Kidney (tissue), 14 donors: ENCODE measurements around the gene ANKS1A. TPM values are rescaled to one million over a fixed set of nuclear protein-coding genes. Genes with fewer than 3 reads are reported as not detected.

ENCODE experiments used
- DNase-seq, 5 donors: peaks; one replicate each; pipeline ENCODE4 v3.0.0-alpha.2; 2013 to 2020
- FAIRE-seq: peaks from 2 replicates; lab custom pipeline; 2012; peaks lifted over from hg19 to GRCh38; lab: Jason Lieb, UNC
- H3K27ac ChIP-seq, 2 donors: one replicate each; pipeline ENCODE4 v1.7.0; 2013; ENCODE audit warnings: low read depth in 2 of 2, low read length in 2 of 2, inconsistent platforms in 1 of 2
- H3K27me3 ChIP-seq: one replicate; pipeline ENCODE4 v1.7.1; 2013; ENCODE audit warnings: low read length, inconsistent platforms; ENCODE audit not compliant: control insufficient read depth, insufficient read depth
- H3K36me3 ChIP-seq, 3 donors: one replicate each; pipeline versions ENCODE4 v1.7.0 to v1.7.1; 2013; ENCODE audit warnings: low read length in 3 of 3, control low read depth in 1 of 3, inconsistent platforms in 1 of 3; ENCODE audit not compliant: insufficient read depth in 3 of 3, control insufficient read depth in 2 of 3
- H3K4me1 ChIP-seq, 3 donors: one replicate each; pipeline versions ENCODE4 v1.7.0 to v1.7.1; 2013; ENCODE audit warnings: low read length in 3 of 3, inconsistent platforms in 1 of 3, low read depth in 1 of 3; ENCODE audit not compliant: control insufficient read depth in 2 of 3, insufficient read depth in 2 of 3
- H3K4me3 ChIP-seq, 3 donors: one replicate each; pipeline versions ENCODE4 v1.7.0 to v1.8.1; 2013; ENCODE audit warnings: low read length in 3 of 3, control low read depth in 1 of 3, inconsistent platforms in 1 of 3
- H3K9ac ChIP-seq, 3 donors: one replicate each; pipeline versions ENCODE4 v1.7.0 to v1.7.1; 2013; ENCODE audit warnings: low read length in 3 of 3, control low read depth in 1 of 3, inconsistent platforms in 1 of 3
- H3K9me3 ChIP-seq, 3 donors: one replicate each; pipeline versions ENCODE4 v1.7.0 to v1.7.1; 2013; ENCODE audit warnings: low read length in 3 of 3, control low read depth in 1 of 3, inconsistent platforms in 1 of 3; ENCODE audit not compliant: control insufficient read depth in 2 of 3, insufficient read depth in 1 of 3
- CTCF ChIP-seq: IDR thresholded peaks from 3 replicates; pipeline ENCODE4 v1.5.1; 2012; ENCODE audit warnings: mild to moderate bottlenecking, moderate library complexity, borderline replicate concordance; ENCODE audit not compliant: insufficient read depth; ENCODE audit errors: extremely low read depth
- intact Hi-C: fragments of 100-400 bp; cut with DNase I; formaldehyde crosslinking; loops from one replicate; pipeline ENCODE4 v1.11.1; 2022
- polyA plus RNA-seq: library from polyadenylated mRNA; stranded (reverse); fragments of 350-450 nt; fragmentation: Illumina TruSeq; extraction: RNeasy Lipid Tissue Mini Kit (QIAGEN cat#74804); gene quantifications from one replicate; pipeline ENCODE4 v1.2.3, GENCODE V29; 2014; ENCODE audit warnings: low read depth, low replicate concordance; ENCODE audit not compliant: insufficient read depth
- total RNA-seq: library from RNA; stranded (reverse); fragmentation: NEBNext Ultra II Directional; extraction: Animal tissue kit (Norgen Biotek cat#: 25700); gene quantifications from one replicate; pipeline ENCODE4 v1.2.1, GENCODE V29; 2021
- donor health status: control.
- donor health status: control.
- donor health status: control.
- donor health status: control.
- donor health status: control.
- donor health status: DM: yes; HTN: yes; CAD: no.
- donor health status: Normal renal cell carcinoma (clear cell type).

The ANKS1A gene
- total and polyA plus RNA-seq, 2 donors from 2014 or later = 9.4 to 25.9 TPM

DNA sequence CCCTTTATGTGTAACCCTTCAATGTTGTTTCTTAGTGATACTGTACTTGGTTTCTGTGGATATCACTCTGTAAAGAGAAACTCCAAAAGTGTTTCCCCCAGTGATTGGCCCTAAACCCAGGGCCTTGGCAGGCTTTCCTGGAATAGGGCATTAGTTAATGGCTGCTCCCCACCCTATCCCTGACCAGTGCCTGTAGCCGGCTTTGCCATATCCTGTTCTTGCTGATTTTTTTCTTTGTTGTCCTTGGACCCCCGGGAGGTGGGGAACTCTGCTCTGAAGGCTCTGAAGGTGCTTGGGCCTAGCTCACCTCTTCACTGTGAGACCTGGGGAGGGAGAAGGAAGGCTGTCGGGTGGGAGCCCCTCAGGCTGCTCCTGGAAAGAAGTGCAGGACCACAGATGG lies 131.9 kb downstream of the ANKS1A start:
- TF ChIP-seq CTCF = no peak

GRCh38 chr6:35023091-35024000 lies 134.3 kb downstream of the ANKS1A start:
- no peak for FAIRE-seq
- intact Hi-C loops = no loop called here
- H3K4me1 ChIP-seq = peaks cover 0 to 9% (median 9%) of the 10 kb centered on the region in 3 donors
- DNase-seq = no peak
- no peak for TF ChIP-seq CTCF
- H3K9ac ChIP-seq = no peak overlapping the region
- no peak overlapping the region for H3K4me3 ChIP-seq
- H3K36me3 ChIP-seq = no peaks in the 10 kb centered on the region
- no peaks in the 10 kb centered on the region for H3K9me3 ChIP-seq
- no peak overlapping the region for H3K27ac ChIP-seq
- H3K27me3 ChIP-seq = no peaks in the 10 kb centered on the region

More for the DNA sequence above, 131.9 kb downstream of the ANKS1A start:
- no peak for FAIRE-seq
- Histone ChIP-seq H3K27ac (peak overlapping the region in 1 of 2 donors; percentile 29), H3K4me3 (peak overlapping the region in 1 of 3 donors; percentile 6), H3K27me3 (no peaks in the 10 kb centered on the region), H3K4me1 (peaks cover 14 to 22% (median 22%) of the 10 kb centered on the region in 3 donors), H3K9ac (no peak overlapping the region), H3K9me3 (no peaks in the 10 kb centered on the region), H3K36me3 (peaks cover 2 to 3% (median 3%) of the 10 kb centered on the region in 3 donors)
- no peak for DNase-seq
- intact Hi-C loops = no loop called here

GRCh38 chr6:35024551-35025054 lies 135.5 kb downstream of the ANKS1A start:
- no peaks in the 10 kb centered on the region for H3K36me3 ChIP-seq
- no peaks in the 10 kb centered on the region for H3K27me3 ChIP-seq
- no peak overlapping the region for H3K9ac ChIP-seq
- peak overlapping the region in 1 of 2 donors; percentile 19 for H3K27ac ChIP-seq
- TF ChIP-seq CTCF = no peak
- peak in 3 of 5 donors; percentile 59 to 69 (median 60) for DNase-seq
- peaks cover 0 to 7% (median 0%) of the 10 kb centered on the region in 3 donors for H3K4me1 ChIP-seq
- no peak for FAIRE-seq
- intact Hi-C loops = no loop called here
- H3K4me3 ChIP-seq = no peak overlapping the region
- no peaks in the 10 kb centered on the region for H3K9me3 ChIP-seq
